HG02970 (cell line): ENCODE data around the gene LRTM1.

Experiments used
- ATAC-seq: cut with Tn5 transposase; IDR thresholded peaks from one replicate; pipeline ENCODE4 v1.9.1; 2021; ENCODE audit warnings: mild to moderate bottlenecking, moderate library complexity, moderate number of reproducible peaks; ENCODE audit not compliant: unreplicated experiment, low FRiP score

LRTM1 gene

DNA sequence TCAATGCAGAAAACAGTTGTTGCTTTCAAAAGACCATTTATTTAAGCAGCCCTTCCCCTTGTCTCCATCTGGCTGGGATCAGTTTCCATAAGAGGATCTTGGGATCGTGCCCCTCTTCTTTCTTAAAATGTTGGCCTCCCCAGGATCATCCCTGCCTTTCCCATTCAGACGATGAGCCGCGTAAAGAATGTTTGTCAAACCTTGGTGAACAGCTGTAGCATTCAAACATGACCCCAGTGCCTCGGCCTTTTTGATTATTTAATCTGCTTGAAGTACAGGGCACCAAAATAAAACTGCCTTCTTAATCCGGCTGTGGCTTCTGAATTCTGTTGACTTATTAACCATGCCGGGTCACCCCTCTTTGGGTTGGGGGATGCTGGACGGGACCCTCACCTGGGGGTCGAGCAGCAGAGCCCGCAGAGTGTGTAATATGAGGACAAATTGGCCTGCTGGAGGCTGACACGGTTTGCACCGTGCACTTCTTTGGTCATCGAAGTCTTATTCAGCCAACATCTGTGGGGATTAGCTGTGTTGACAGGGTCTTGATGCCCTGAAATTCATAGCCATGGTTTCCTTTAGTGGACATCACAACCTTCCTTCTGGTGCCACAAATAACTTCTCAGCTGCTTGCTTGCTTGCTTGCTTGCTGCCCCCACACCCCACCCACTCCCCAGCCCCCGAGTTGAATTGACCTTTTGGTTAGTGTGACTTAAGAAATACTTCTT lies at the start of gene LRTM1:
LRTM1 (minus strand) TSS at position 14 of the 725 bp plus-strand sequence. CDS start 148 bp downstream, outside the sequence.
- no peak for ATAC-seq

DNA sequence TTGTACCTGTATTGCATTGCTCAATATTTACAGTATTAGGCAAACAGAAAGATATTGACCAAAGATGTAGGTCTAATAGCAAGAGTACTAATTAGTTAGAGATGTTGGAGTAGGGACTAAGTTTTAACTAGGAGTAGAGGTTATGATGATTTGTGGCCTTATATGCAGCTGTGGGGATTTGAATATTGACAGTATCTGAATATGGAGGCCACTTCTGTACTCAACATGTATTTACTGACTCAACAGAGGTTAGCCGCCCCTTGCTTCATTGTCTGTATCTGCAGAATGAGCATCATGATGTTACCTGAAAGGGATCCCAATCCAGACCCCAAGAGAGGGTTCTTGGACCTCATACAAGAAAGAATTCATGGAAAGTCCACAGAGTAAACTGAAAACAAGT lies 49.6 kb upstream of the LRTM1 start:
- no peak for ATAC-seq

DNA sequence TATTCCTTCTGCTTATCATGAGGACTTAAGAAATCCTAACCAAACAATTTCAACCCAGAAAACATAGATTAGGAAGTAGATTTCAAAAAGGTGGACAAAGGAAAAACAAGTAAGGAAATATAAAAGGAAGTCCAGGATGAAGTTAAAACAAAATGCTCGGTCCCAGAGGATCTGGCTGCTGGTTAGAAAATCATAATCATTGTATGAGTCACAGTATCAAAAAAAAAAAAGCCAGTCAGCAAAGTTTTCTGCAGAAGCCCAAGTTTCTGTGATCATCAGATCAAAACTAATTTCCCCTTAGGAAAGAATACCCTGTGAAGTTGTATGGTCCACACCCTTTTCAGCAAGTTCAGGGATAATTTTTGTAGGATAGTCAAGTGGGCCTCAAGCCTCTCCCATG lies 43.0 kb upstream of the LRTM1 start:
- no peak for ATAC-seq

DNA sequence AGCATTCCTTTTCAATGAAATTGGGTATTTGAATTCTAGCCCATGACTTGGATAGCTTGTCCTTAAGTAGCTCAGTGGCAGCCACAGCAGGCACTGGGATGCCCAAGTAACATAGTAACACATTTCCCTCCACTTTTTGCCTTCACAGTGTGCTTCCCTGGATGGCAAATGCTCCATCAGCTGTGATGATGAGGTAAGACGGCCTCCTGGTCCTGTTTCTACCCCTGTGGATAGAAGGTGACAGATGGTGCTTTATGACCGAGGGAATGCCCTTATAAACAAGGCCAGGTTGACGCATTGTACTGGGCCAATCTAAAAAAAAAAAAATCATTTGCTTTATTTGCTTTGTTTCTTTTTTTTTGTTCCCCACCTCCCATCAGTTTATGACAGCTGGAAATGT lies 41.8 kb upstream of the LRTM1 start:
- ATAC-seq = no peak

DNA sequence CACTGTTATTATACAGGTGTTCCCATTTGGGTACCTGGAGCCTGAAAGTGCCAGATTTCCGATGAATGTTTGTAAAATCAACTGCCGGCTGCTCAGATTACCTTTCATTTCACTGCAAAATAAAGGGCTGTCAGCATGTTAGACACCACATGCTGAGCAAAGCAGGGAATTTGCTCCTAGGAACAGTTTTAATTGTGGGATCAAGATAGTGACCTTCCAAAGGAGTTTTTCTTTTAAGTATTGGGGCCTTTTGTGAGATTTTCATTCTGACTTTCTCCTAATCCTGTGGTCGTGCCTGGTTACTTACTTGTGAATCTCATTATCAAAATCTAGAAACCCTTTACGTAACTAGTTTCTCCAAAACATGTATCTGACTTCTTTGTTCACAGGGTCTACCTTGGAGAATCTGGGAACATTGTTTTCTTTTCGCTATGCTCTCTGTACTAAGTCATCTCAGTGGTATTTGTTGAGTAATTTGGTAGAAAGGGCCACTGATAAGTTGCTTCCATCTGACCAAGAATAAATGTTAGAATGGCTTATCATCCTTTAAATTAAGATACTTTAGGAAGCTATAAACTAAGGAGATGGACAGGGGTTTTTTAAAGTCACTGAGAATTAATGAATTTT lies 40.8 kb upstream of the LRTM1 start:
- ATAC-seq = no peak

DNA sequence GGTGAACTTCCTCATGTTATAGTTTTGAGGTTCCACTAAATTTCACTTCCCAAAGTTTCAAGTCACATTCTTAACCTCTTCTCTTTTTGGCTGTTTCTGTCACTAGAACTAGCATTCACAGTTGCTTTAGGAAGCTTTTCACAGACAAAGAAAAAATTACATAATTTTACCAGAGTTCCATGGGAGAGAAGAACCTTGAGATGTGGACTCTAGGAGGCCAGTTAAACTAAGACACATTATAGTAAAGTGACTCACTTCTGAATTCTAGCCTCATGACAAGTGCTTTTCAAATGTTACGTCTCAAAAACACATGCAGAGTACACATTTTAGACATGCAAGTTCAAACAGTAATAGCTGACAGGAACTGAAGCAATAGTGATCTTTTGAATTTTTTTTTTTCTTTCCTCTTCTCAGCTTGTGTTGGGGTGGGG lies 39.9 kb upstream of the LRTM1 start:
- ATAC-seq = no peak

DNA sequence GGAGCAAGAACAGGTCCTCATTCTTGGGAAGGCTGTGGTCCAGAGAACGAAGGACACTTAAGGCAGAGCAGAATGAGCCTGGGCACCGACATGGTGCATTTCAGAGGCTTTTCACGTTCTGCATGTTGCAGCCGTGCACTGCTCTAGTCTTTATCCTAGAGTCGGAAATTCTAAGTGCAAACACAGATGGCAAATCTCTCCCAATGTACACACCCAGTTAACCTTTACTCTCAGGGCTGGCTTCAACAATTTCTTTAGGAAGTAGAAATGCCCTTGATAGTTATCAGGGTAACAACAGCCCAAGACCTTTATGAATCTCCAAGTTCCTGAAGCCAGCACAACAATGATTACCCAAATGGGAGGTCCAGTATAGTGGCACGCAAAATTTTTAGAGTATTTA lies 39.1 kb upstream of the LRTM1 start:
- ATAC-seq = no peak

DNA sequence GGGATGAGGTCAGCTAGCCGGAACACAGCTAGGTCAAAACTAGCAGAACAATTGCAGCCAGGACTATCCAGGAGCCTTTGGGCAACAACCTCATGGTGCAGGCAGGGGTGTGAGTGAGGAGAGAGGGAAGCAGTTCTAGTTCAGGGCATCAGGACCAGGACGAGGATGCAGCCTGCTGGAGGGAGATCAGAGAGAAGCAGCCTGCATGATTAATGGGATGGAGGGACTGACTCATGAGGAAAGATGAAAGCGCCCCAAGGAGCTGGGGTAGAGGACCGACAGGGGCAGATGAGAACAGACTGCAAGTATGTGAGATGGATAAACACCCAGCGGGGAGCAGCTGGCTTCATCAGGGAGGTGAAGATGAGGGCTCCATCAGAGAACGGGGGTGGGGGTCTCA lies 37.9 kb upstream of the LRTM1 start:
- ATAC-seq = no peak

DNA sequence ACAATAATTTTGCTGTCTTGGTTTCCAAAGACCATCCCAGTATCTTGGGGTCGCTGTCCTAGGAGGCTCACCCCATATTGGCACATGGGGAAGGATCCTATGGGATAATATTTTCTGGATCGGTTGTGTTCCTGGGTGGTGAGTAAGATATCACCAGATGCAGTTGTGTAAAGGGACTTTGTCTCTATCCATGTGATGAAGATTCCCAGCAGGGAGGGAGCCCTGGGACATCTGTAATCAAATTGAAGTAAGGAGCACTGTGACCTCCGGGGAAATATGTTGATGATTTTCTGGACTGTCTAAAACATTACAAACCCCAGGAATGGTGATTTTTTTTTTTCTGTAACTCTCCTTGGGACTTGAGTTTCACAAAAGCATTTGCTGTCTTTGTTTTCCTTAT lies 36.2 kb upstream of the LRTM1 start:
- no peak for ATAC-seq

DNA sequence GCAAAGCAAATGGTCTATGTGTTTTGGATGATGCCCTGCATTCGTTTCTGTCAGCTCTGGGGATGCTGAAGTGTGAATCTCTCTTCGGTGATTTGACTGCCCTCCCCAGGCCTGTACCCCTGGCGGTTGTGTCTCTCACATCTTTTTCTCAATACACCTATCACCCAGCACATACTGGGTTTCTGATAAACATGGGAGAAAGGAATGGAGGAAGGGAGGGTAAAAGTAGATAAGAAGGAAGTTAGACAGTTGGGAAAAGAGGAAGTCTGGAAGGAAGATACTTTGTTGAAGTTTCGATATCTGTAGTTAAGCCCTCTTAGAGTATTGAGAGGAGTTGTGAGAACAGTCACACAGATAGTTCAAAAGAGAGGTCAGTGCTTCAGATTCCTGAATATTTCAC lies 35.8 kb upstream of the LRTM1 start:
- no peak for ATAC-seq

DNA sequence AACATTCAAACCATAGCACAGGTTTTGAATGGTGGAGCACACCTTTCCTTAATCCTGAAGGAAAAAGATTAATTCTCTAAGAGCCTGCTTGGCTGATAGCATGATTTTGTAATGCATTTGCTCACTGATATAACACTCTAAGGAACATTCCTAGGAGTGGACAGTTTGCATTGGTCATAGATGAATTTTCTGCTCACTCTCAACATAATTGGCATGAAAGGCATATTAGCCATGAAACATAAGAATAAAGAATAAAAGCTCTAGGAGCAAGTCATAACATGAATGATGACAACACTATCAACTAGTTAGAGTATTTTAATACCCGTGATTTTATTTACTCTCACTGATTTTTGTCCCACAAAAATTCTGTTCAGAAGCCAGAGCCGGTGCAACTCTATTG lies 34.3 kb upstream of the LRTM1 start:
- no peak for ATAC-seq

DNA sequence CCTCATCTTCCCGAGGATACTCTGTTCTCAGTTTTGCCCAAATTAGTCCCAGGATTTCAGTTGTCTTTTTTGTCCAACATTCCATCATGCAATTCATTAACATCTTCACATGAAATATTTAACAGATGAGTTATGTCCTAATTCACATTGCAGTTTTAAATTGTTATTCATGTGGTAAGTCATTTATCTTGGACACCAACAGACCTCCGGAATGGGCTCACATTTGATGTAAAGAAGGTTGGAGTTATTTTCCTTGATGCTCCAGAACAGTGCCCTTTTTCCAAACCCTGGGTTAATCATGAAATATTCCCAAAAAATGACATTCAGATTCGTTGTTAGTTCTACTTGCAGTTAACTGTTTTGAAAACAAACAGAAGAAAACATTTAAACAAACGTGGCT lies 32.8 kb upstream of the LRTM1 start:
- no peak for ATAC-seq

DNA sequence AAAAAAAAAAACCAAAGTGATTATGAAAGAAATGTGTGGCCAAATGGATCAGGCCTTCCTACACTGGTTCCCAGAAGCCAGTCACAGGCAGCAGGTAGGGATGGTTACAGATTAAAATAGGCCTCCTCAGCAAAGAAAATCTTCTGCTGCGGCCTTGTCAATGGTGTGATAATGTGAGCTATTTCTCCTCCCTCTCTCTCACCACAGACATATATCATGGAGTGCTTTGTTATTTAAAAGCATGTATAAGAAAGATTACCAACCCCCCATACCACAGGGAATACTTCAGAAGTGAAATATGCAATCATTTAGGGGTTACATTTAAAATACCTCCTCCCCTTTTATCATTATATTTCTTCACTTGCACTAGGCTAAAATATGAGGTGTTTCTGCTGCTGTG lies 32.2 kb upstream of the LRTM1 start:
- ATAC-seq = no peak

DNA sequence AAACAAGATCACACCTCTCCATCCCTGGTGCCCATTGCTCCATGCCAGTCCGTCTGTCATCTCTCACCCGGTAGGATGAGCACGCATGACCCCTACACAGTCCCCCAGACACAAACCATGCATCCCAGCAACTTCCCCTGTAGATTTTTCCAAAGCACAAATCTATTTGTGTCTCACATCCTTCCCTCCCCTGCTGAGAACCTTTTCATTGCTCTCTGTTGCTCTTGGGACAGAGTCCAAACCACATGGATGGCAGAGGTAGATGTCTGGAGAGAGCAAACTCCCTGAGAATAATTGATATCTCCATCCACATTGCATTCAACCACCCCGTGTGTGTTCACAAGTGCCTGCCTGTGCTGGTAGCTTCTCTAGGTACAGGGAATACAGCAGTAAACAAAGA lies 29.9 kb upstream of the LRTM1 start:
- ATAC-seq = no peak

DNA sequence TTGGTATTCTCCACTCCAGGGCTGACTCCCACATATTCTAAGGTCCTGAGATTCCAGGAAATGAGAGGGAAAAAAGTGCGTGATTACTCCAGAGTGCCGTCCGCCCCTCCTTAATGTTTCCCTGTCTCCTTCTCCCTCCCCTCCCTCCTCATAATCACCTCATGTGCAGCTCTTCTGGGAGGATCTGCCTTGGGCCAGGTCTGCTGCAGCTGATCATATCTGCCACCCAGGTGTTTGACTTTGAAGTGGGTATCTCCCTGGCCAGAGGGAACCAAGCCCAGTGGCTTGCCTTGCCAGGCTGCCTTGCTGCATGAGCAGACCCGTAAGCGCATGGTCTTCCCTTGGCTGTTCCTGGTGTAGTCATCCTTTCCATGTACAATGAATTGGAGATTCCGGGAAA lies 28.1 kb upstream of the LRTM1 start:
- no peak for ATAC-seq

DNA sequence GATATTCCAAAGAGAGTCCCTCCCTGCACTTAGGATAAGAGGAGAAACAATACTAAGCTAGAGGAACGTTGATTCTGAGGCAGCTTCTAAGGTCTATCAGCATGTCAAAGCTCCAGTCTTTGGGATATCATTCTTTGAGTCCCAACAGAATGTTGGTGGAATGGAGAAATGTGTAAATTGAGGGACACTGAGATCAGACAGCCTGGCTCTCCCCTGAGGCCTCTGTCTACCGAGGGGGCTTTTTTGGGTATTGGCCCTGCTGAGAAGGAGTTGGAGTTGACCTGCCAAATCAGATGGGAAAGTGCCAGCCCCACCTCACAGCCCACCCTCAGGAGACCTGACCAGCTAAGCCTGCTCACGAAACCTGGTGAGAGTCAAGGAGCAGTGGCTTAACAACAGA lies 27.6 kb upstream of the LRTM1 start:
- ATAC-seq = no peak

DNA sequence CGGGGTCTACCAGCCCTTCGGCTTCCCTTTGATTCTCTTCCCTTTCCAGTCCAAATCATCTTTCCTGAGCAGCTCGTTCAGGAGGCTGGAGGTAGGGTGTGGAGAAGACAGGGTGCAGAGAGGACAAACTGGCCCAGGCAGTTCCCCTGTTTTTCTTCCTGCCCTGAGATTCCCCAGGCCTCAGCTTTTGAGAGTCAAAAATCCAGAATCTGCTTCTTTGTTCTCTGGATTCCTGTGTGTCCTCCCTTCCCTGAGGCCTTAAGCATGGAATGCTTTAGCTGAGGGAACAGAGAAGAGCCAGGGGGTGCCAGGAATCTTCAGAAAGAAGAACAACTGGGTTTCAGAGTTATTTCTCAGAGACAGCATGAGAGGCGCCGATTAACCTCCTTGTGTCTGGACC lies 26.7 kb upstream of the LRTM1 start:
- no peak for ATAC-seq

DNA sequence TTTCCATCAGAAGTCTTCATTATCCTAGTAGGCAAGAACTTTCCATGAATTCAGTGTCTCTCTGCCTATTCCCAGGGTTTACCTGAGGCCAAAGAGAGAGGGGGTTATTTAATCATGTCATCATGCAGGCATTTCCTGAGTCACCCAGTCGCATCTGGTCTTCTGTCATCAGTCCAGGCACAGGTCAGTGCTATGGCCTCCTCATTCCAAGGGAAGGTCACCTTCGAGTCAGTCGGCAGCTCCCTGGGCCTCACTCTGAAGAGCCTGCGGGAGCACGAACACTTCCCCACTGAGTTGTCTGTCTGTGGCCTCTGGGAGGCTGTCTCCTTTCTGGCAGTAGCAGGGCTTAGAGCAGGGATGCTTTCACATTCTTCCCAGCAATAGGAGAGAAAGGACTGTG lies 26.2 kb upstream of the LRTM1 start:
- no peak for ATAC-seq

DNA sequence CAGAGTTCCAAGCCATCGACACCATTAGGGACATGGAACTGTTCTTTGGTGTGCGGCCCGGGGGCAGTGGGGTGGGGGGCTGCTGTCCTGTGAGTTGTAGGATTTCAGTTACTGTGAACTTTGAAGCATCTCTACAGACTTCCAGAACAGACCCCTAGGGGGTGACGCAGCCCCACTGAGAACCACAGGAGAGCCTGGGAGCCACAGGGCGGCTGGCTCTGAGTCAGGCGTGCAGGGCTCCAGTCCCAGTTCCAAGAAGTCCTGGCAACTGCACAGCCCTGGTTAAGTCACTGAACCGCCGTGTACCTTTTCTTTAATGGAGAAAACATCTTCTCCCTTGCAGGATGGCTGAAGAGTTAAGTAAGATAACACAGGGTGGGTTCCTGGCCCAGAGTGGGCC lies 23.5 kb upstream of the LRTM1 start:
- no peak for ATAC-seq

DNA sequence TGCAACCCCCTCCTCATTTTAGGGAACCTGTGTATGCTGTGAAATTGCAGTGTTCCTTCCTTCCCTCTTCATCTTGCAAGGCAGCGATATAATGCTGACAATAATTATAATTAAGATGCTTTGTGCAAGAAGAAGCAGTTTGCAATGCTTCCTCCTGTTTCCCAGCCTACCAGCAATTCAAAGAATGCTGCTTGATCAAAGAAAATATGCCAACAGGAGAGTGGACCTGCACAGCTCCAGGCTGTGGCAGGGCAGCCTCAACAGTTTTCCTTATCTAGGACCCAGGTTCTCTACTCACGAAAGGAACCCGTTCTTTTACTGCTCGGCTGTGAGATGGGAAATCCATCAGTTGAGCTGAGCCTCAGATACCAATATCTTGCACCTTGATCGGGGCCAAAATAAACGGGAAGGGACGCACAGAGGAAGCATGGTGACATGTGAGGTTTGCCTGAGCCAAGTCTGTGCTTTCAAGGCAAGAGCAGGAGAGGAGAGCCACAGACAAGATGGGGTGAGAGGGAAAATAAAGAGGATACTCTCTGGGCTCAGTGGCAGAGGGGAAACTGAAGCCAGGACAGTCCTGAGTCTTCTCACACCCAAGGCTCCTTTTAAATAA lies 22.6 kb upstream of the LRTM1 start:
- ATAC-seq = no peak

DNA sequence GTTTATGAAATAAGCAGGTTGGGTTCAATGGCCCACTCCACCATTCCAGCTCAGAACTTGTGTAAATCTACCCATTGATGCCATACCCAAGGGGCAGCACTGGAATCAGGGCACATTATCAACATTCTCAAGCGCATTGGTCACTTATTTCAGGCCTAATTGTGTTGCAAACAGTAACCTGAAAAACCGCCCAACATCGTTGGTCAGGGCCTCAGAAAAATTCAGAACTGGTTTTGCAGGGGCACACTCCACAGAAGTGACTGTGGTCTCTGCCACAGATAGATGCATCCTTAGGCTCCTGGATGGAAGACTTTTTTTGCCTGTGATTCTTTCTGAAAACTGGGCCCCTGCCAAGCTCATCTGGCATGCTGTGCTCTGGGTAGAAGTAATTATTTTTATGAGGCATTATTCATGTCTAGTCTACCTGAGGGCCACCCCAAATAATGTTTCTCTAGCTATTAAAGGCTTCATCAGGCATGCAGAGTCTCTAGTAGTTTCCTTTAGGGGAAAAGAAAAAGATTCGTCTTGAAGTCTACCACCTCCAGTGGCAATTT lies 21.7 kb upstream of the LRTM1 start:
- no peak for ATAC-seq
